HEK293 (cell line): ENCODE measurements around the gene PLP1.

Source experiments
- CTCF ChIA-PET: fragments of 350-600 bp; formaldehyde crosslinking; extraction: SDS; loops from one replicate; lab custom pipeline; 2021; ENCODE audit warnings: antibody characterized with exemption; lab: Yijun Ruan, JAX
- POLR2A ChIA-PET: fragments of 300-600 bp; formaldehyde crosslinking; extraction: SDS; loops from one replicate; lab custom pipeline; 2020; ENCODE audit warnings: antibody characterized with exemption, inconsistent platforms; lab: Yijun Ruan, JAX
- H3K27ac ChIP-seq: fragments of 200-500 bp; sonication (Bioruptor generic); 2 replicates; pipeline ENCODE4 v1.5.1; 2014; ENCODE audit warnings: low read depth, low read length, control low read depth, inconsistent platforms; ENCODE audit errors: extremely low read depth
- H3K36me3 ChIP-seq, 2 experiments: fragments of 200-500 bp in 1 of 2; sonication (Bioruptor generic) in 1 of 2; 1 replicate in 1 of 2; 2 replicates in 1 of 2; pipeline ENCODE4 v1.5.1; 2014 to 2017; ENCODE audit warnings: inconsistent platforms in 2 of 2, low read length in 2 of 2; ENCODE audit not compliant: control insufficient read depth in 2 of 2, insufficient read depth in 1 of 2
- H3K4me1 ChIP-seq: fragments of 200-500 bp; sonication (Bioruptor generic); 2 replicates; pipeline ENCODE4 v1.5.1; 2014; ENCODE audit warnings: mild to moderate bottlenecking, low read length, inconsistent platforms; ENCODE audit not compliant: control insufficient read depth, insufficient read depth
- H3K4me3 ChIP-seq: 2 replicates; pipeline ENCODE4 v1.5.1; 2011; ENCODE audit warnings: low read depth, mild to moderate bottlenecking, control low read depth, low read length, moderate library complexity
- H3K9me3 ChIP-seq: fragments of 200-500 bp; sonication (Bioruptor generic); 2 replicates; pipeline ENCODE4 v1.5.1; 2014; ENCODE audit warnings: low read depth, low read length, inconsistent platforms; ENCODE audit not compliant: control insufficient read depth, insufficient read depth
- FEZF1 ChIP-seq: fragments of 450-650 bp; formaldehyde crosslinking; IDR thresholded peaks from 2 replicates; pipeline ENCODE4 v1.5.1; 2016; ENCODE audit warnings: missing biosample characterization, missing genetic modification characterization
- MEIS1 ChIP-seq: sonication (generic); formaldehyde crosslinking; IDR thresholded peaks from 2 replicates; pipeline ENCODE4 v1.8.1; 2022; ENCODE audit warnings: missing genetic modification reagents, mild to moderate bottlenecking, borderline replicate concordance
- PRDM1 ChIP-seq: fragments of 450-650 bp; formaldehyde crosslinking; IDR thresholded peaks from 2 replicates; pipeline ENCODE4; 2016; ENCODE audit warnings: missing biosample characterization, missing genetic modification characterization
- RBAK ChIP-seq: fragments of 450-650 bp; formaldehyde crosslinking; IDR thresholded peaks from 2 replicates; pipeline ENCODE4 v1.5.1; 2016; ENCODE audit warnings: missing biosample characterization, missing genetic modification characterization
- SCRT1 ChIP-seq: fragments of 450-650 bp; formaldehyde crosslinking; IDR thresholded peaks from 2 replicates; pipeline ENCODE4 v1.5.1; 2016; ENCODE audit warnings: missing biosample characterization, missing genetic modification characterization, borderline replicate concordance
- SP3 ChIP-seq: fragments of 450-650 bp; formaldehyde crosslinking; IDR thresholded peaks from 2 replicates; pipeline ENCODE4 v1.5.1; 2016; ENCODE audit warnings: missing biosample characterization, missing genetic modification characterization
- ZFP69B ChIP-seq: fragments of 450-650 bp; formaldehyde crosslinking; IDR thresholded peaks from 2 replicates; pipeline ENCODE4 v1.5.1; 2016; ENCODE audit warnings: missing biosample characterization, missing genetic modification characterization
- ZNF146 ChIP-seq: fragments of 450-650 bp; formaldehyde crosslinking; IDR thresholded peaks from 2 replicates; pipeline ENCODE4 v1.5.1; 2016; ENCODE audit warnings: missing biosample characterization, missing genetic modification characterization
- ZNF157 ChIP-seq: fragments of 450-650 bp; formaldehyde crosslinking; IDR thresholded peaks from 2 replicates; pipeline ENCODE4 v1.5.1; 2016; ENCODE audit warnings: missing biosample characterization, missing genetic modification characterization
- ZNF202 ChIP-seq: fragments of 450-650 bp; formaldehyde crosslinking; IDR thresholded peaks from 2 replicates; pipeline ENCODE4 v1.5.1; 2016; ENCODE audit warnings: missing biosample characterization, missing genetic modification characterization, borderline replicate concordance
- ZNF214 ChIP-seq: fragments of 450-650 bp; formaldehyde crosslinking; IDR thresholded peaks from 2 replicates; pipeline ENCODE4 v1.5.1; 2017; ENCODE audit warnings: missing biosample characterization, mild to moderate bottlenecking, missing genetic modification characterization, borderline replicate concordance
- ZNF280C ChIP-seq: fragments of 450-650 bp; formaldehyde crosslinking; IDR thresholded peaks from 2 replicates; pipeline ENCODE4 v1.5.1; 2016; ENCODE audit warnings: missing biosample characterization, missing genetic modification characterization
- ZNF292 ChIP-seq: fragments of 450-650 bp; formaldehyde crosslinking; IDR thresholded peaks from 2 replicates; pipeline ENCODE4 v1.5.1; 2016; ENCODE audit warnings: low read depth, missing biosample characterization, missing genetic modification characterization, borderline replicate concordance
- ZNF335 ChIP-seq: fragments of 450-650 bp; formaldehyde crosslinking; conservative IDR thresholded peaks from 2 replicates; pipeline ENCODE4 v1.5.1; 2016; ENCODE audit warnings: missing biosample characterization, missing genetic modification characterization
- ZNF404 ChIP-seq: fragments of 450-650 bp; formaldehyde crosslinking; IDR thresholded peaks from 2 replicates; pipeline ENCODE4 v1.5.1; 2017; ENCODE audit warnings: missing biosample characterization, missing genetic modification characterization
- ZNF416 ChIP-seq: fragments of 450-650 bp; formaldehyde crosslinking; IDR thresholded peaks from 2 replicates; pipeline ENCODE4 v1.5.1; 2016; ENCODE audit warnings: missing biosample characterization, missing genetic modification characterization
- ZNF473 ChIP-seq: fragments of 450-650 bp; formaldehyde crosslinking; IDR thresholded peaks from 2 replicates; pipeline ENCODE4 v1.5.1; 2017; ENCODE audit warnings: missing biosample characterization, missing genetic modification characterization
- ZNF596 ChIP-seq: fragments of 450-650 bp; IDR thresholded peaks from 2 replicates; pipeline ENCODE4 v1.5.0; 2018; ENCODE audit warnings: missing biosample characterization, mild to moderate bottlenecking, missing genetic modification characterization, moderate library complexity
- ZNF623 ChIP-seq: fragments of 450-650 bp; formaldehyde crosslinking; IDR thresholded peaks from 2 replicates; pipeline ENCODE4 v1.5.1; 2016; ENCODE audit warnings: missing biosample characterization, missing genetic modification characterization
- ZNF654 ChIP-seq: fragments of 450-650 bp; formaldehyde crosslinking; IDR thresholded peaks from 2 replicates; pipeline ENCODE4 v1.5.1; 2016; ENCODE audit warnings: low read depth, missing biosample characterization, missing genetic modification characterization
- ZNF776 ChIP-seq: fragments of 450-650 bp; formaldehyde crosslinking; IDR thresholded peaks from 2 replicates; pipeline ENCODE4 v1.5.0; 2017; ENCODE audit warnings: missing biosample characterization, missing genetic modification characterization, borderline replicate concordance
- TF ChIP-seq, protein P1 (sequence below): fragments of 450-650 bp; formaldehyde crosslinking; IDR thresholded peaks from 2 replicates; pipeline ENCODE4 v1.5.1; 2016; ENCODE audit warnings: missing biosample characterization, missing genetic modification characterization
- TF ChIP-seq, protein P2 (sequence below): fragments of 450-650 bp; formaldehyde crosslinking; IDR thresholded peaks from 2 replicates; pipeline ENCODE4 v1.5.1; 2016; ENCODE audit warnings: missing biosample characterization, missing genetic modification characterization
- TF ChIP-seq, protein P3 (sequence below): fragments of 450-650 bp; formaldehyde crosslinking; IDR thresholded peaks from 2 replicates; pipeline ENCODE4 v1.5.1; 2016; ENCODE audit warnings: missing biosample characterization, missing genetic modification characterization

Gene PLP1

DNA sequence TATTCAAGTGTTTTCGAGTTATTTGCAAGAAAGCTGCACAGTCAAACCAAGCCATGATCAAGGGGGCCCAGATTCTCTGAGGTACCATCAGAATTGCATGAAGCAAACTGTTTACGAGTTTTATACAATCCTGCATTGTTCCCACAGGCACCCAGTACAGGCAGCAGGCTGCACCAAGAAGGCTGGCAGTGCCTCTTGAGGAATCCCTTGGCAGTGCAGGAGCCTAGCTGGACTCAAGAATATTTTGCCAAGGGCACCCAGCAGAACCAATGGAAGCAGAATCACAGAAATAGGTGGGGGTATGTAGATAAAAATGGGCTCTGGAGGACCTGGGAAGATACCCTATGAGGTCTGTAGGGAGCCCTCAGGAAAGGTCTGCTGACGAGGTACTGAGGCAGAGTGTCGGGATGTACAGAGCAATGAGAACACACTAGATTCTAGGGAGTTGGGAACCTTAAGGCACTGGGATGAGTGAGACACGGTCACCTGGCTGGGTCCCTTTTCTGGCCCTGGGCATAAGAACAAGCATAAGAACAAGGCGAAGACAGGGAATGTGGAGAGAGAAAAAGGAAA is 2.5 kb upstream of the PLP1 start:
- no peaks in the 10 kb centered on the region for H3K4me1 ChIP-seq
- no peaks in the 10 kb centered on the region for H3K36me3 ChIP-seq
- no peak overlapping the region for H3K27ac ChIP-seq
- TF ChIP-seq SCRT1 (tag by site-specific recombination) (no peak), ZNF146 (no peak), ZNF654 (tag by site-specific recombination) (peak; percentile 19; the same call in 1 of the 2 replicates), ZNF404 (tag by site-specific recombination) (no peak), ZNF473 (tag by site-specific recombination) (no peak), ZFP69B (tag by site-specific recombination) (no peak), ZNF202 (tag by site-specific recombination) (no peak), ZNF623 (tag by site-specific recombination) (no peak), RBAK (tag by site-specific recombination) (no peak), FEZF1 (tag by site-specific recombination) (no peak), MEIS1 (CRISPR knock-in tag) (no peak), ZNF776 (no peak)
- TF ChIP-seq, protein P1, sequence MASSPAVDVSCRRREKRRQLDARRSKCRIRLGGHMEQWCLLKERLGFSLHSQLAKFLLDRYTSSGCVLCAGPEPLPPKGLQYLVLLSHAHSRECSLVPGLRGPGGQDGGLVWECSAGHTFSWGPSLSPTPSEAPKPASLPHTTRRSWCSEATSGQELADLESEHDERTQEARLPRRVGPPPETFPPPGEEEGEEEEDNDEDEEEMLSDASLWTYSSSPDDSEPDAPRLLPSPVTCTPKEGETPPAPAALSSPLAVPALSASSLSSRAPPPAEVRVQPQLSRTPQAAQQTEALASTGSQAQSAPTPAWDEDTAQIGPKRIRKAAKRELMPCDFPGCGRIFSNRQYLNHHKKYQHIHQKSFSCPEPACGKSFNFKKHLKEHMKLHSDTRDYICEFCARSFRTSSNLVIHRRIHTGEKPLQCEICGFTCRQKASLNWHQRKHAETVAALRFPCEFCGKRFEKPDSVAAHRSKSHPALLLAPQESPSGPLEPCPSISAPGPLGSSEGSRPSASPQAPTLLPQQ (tag by site-specific recombination) = no peak
- TF ChIP-seq, protein P2, sequence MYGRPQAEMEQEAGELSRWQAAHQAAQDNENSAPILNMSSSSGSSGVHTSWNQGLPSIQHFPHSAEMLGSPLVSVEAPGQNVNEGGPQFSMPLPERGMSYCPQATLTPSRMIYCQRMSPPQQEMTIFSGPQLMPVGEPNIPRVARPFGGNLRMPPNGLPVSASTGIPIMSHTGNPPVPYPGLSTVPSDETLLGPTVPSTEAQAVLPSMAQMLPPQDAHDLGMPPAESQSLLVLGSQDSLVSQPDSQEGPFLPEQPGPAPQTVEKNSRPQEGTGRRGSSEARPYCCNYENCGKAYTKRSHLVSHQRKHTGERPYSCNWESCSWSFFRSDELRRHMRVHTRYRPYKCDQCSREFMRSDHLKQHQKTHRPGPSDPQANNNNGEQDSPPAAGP (tag by site-specific recombination) = no peak
- TF ChIP-seq, protein P3, sequence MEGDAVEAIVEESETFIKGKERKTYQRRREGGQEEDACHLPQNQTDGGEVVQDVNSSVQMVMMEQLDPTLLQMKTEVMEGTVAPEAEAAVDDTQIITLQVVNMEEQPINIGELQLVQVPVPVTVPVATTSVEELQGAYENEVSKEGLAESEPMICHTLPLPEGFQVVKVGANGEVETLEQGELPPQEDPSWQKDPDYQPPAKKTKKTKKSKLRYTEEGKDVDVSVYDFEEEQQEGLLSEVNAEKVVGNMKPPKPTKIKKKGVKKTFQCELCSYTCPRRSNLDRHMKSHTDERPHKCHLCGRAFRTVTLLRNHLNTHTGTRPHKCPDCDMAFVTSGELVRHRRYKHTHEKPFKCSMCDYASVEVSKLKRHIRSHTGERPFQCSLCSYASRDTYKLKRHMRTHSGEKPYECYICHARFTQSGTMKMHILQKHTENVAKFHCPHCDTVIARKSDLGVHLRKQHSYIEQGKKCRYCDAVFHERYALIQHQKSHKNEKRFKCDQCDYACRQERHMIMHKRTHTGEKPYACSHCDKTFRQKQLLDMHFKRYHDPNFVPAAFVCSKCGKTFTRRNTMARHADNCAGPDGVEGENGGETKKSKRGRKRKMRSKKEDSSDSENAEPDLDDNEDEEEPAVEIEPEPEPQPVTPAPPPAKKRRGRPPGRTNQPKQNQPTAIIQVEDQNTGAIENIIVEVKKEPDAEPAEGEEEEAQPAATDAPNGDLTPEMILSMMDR = 0 out of 2 replicates have a peak, but pooled peaks have one; percentile 7
- POLR2A ChIA-PET = no interaction called here
- H3K9me3 ChIP-seq = no peaks in the 10 kb centered on the region
- CTCF ChIA-PET = interaction anchor here (0.6 to 3.3 kb wide), 16 partner anchors 9 to 244 kb away, joined by 3 to 17 read pairs (median 4); partner anchors contain the start of genes MORF4L2 and TMEM31
- no peak overlapping the region for H3K4me3 ChIP-seq

DNA sequence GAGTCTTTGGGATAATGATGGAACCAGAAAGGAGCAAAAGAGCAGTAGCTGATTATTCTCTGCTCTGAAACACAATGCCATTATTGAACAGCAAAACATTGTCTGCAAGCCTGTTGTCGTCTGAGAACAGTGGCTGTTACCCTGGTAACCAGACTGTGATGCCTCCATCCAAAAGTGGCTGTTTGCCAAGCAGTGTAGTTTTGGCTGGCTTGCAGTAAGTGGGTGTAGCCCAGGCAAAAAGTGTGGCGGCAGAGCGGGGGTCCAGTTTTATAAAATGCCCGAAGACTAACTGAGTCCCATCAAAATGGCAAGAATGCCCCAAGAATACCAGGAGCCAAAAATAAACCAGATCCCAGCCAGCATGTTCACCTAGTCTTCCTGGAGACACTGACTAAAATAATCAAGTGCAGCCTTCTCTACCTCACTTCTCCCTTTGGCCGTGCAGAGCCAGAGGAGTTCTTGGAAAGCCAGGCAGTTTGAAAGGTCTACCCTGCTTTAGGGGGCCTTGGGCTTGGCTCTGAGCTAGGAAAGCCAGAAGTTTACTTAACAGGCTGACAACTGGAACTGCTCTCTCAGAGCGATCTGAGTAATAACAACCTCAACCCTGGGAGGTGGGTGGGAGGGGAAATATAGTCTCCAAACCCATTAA is 2.6 kb downstream of the PLP1 start:
- POLR2A ChIA-PET = no interaction called here
- H3K27ac ChIP-seq = no peak overlapping the region
- H3K4me1 ChIP-seq = no peaks in the 10 kb centered on the region

More for the DNA sequence above, 2.6 kb downstream of the PLP1 start:
- CTCF ChIA-PET = interaction anchor here (0.6 to 1.3 kb wide), 2 partner anchors 66 to 132 kb away, joined by 3 to 4 read pairs; no protein-coding TSS in a partner anchor
- Histone ChIP-seq H3K4me3 (no peak overlapping the region), H3K9me3 (no peaks in the 10 kb centered on the region), H3K36me3 (no peaks in the 10 kb centered on the region)
- TF ChIP-seq ZNF416 (tag by site-specific recombination) (no peak), SP3 (tag by site-specific recombination) (no peak), PRDM1 (tag by site-specific recombination) (no peak), ZNF335 (tag by site-specific recombination) (peak; percentile 69), ZNF292 (tag by site-specific recombination) (no peak), ZNF157 (tag by site-specific recombination) (no peak), ZNF280C (tag by site-specific recombination) (no peak), ZNF596 (tag by site-specific recombination) (no peak), ZNF214 (no peak)
